Measurements from ENCODE around the gene MRPL24.
"Not testable (repeated sequence)": the region's sequence is repeated elsewhere in the genome, so short reads cannot be mapped to it uniquely, and the experiment has no call there.

MRPL24 gene

GRCh38 chr1:156760092-156760795 is 19.4 kb upstream of the MRPL24 start:
- DNase-seq (ENCODE audit: low spot score), result no peak

GRCh38 chr1:156757572-156758253 is 16.8 kb upstream of the MRPL24 start:
- DNase-seq (ENCODE audit: low spot score), result not testable (repeated sequence)

- DNase-seq (ENCODE audit: low spot score), result no peak
Observed at GRCh38 chr1:156756355-156756754, 15.5 kb upstream of the MRPL24 start.

GRCh38 chr1:156755527-156755950 is 14.7 kb upstream of the MRPL24 start:
- DNase-seq (ENCODE audit: low spot score), result no peak

- DNase-seq (ENCODE audit: low spot score), result no peak
Observed at GRCh38 chr1:156754219-156754618, 13.3 kb upstream of the MRPL24 start.

GRCh38 chr1:156752843-156753482 is 12.1 kb upstream of the MRPL24 start:
- no peak for DNase-seq (ENCODE audit: low spot score)

- DNase-seq (ENCODE audit: low spot score), result peak; percentile 98
Observed at GRCh38 chr1:156751757-156752481, 11.0 kb upstream of the MRPL24 start.

GRCh38 chr1:156751451-156751756 is 10.5 kb upstream of the MRPL24 start, which contains the start of gene HDGF:
Gene HDGF, minus strand, starts transcription at chr1:156751675. Its CDS starts 246 bp downstream, at chr1:156751429.
- DNase-seq (ENCODE audit: low spot score), result no peak

- no peak for DNase-seq (ENCODE audit: low spot score)
Observed at GRCh38 chr1:156750711-156751450, 10.0 kb upstream of the MRPL24 start.

- no peak for DNase-seq (ENCODE audit: low spot score)
Observed at GRCh38 chr1:156750191-156750672, 9.3 kb upstream of the MRPL24 start.

GRCh38 chr1:156749419-156750118 is 8.7 kb upstream of the MRPL24 start:
- DNase-seq (ENCODE audit: low spot score), result no peak

- no peak for DNase-seq (ENCODE audit: low spot score)
Observed at GRCh38 chr1:156748670-156749418, 8.0 kb upstream of the MRPL24 start.

- no peak for DNase-seq (ENCODE audit: low spot score)
Observed at GRCh38 chr1:156747742-156748669, 7.1 kb upstream of the MRPL24 start.

- peak; percentile 91 for DNase-seq (ENCODE audit: low spot score)
Observed at GRCh38 chr1:156746728-156747631, 6.1 kb upstream of the MRPL24 start.

GRCh38 chr1:156746406-156746727 is 5.5 kb upstream of the MRPL24 start:
- DNase-seq (ENCODE audit: low spot score), result no peak

- no peak for DNase-seq (ENCODE audit: low spot score)
Observed at GRCh38 chr1:156745881-156746280, 5.0 kb upstream of the MRPL24 start.

GRCh38 chr1:156744786-156745419 is 4.0 kb upstream of the MRPL24 start:
- DNase-seq (ENCODE audit: low spot score), result no peak

GRCh38 chr1:156744344-156744743 is 3.5 kb upstream of the MRPL24 start:
- no peak for DNase-seq (ENCODE audit: low spot score)

Data from Ammon's horn (tissue), 1 donor.